SK-N-MC (cell line): Measurements from ENCODE around the gene UBTFL1.

Experiments
- DNase-seq: peaks from one replicate; pipeline ENCODE4 v3.0.0-alpha.2; 2011; ENCODE audit warnings: low read depth, low spot score
- H3K27ac ChIP-seq: fragments of 200-600 bp; sonication (generic); 2 replicates; pipeline ENCODE4 v1.5.1; 2016; ENCODE audit warnings: mixed run types
- H3K36me3 ChIP-seq: fragments of 200-600 bp; sonication (generic); 2 replicates; pipeline ENCODE4 v1.6.1; 2017; ENCODE audit warnings: antibody characterized with exemption, low read length, mixed read lengths; ENCODE audit not compliant: insufficient read depth
- H3K4me3 ChIP-seq: fragments of 200-600 bp; sonication (generic); 2 replicates; pipeline ENCODE4 v1.5.1; 2016
- H3K9ac ChIP-seq: fragments of 200-600 bp; sonication (generic); 2 replicates; pipeline ENCODE4 v1.8.0; 2017; ENCODE audit warnings: mixed run types, mixed read lengths; ENCODE audit not compliant: insufficient read length
- H3K9me3 ChIP-seq: fragments of 200-600 bp; sonication (generic); 2 replicates; pipeline ENCODE4 v1.6.1; 2017; ENCODE audit warnings: low read depth, mild to moderate bottlenecking, antibody characterized with exemption, low read length, moderate library complexity, mixed read lengths
- EZH2 ChIP-seq: fragments of 200-600 bp; sonication (generic); IDR thresholded peaks from one replicate; pipeline ENCODE4 v1.6.1; 2017; ENCODE audit warnings: antibody characterized with exemption
- FOXP2 ChIP-seq: optimal IDR thresholded peaks from 2 replicates; pipeline ENCODE3; 2011; ENCODE audit warnings: mild to moderate bottlenecking, moderate library complexity; ENCODE audit not compliant: insufficient read depth; ENCODE audit errors: extremely low read length, control extremely low read depth
- POLR2AphosphoS5 ChIP-seq: IDR thresholded peaks from 2 replicates; pipeline ENCODE4 v1.6.1; 2012; ENCODE audit warnings: mild to moderate bottlenecking, low read depth, low read length, borderline replicate concordance

Gene UBTFL1

DNA sequence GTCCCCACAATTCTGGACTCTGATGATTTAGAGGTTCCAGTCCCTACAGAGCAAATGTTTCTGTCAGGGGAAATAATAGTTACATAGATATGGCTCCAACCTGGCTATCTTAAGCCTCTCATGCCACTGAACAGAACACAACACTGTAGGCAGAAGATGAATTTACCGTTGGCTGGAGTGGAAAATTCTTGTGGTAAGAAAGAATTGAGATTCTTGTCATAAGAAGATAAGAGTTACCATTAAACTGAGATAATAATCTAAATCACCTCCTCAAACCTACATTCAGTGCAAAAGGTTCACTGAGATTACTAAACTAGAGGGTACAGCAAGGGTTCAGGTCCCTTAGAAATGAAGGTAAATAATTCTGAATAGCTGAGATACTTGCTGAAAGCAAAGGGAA lies 38.6 kb downstream of the UBTFL1 start:
- DNase-seq = no peak
- H3K27ac ChIP-seq = no peak overlapping the region
- no peak overlapping the region for H3K4me3 ChIP-seq
- no peaks in the 10 kb centered on the region for H3K9me3 ChIP-seq
- H3K36me3 ChIP-seq = no peaks in the 10 kb centered on the region
- H3K9ac ChIP-seq = no peak overlapping the region
- no peak for TF ChIP-seq POLR2AphosphoS5
- TF ChIP-seq EZH2 = no peak
- no peak for TF ChIP-seq FOXP2

DNA sequence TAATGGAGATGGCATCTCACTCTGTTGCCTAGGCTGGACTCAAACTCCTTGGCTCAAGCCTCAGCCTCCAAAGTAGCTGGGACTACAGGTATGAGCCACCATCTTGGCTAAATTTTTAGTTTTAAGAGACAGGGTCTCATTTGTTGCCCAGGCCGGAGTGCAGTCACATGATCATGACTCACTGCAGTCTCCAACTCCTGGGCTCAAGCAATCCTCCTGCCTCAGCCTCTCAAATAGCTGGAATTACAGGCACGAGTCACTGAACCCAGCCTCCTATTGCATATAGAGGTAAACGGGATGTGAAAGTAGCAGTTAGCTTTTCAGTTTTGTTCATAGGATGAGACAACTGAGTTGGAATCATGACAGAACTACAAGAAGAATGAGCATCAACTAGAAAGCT lies 39.2 kb downstream of the UBTFL1 start:
- no peak overlapping the region for H3K9ac ChIP-seq
- no peaks in the 10 kb centered on the region for H3K36me3 ChIP-seq
- H3K9me3 ChIP-seq = no peaks in the 10 kb centered on the region
- no peak overlapping the region for H3K27ac ChIP-seq
- TF ChIP-seq EZH2 (no peak), FOXP2 (no peak)
- H3K4me3 ChIP-seq = no peak overlapping the region
- DNase-seq = no peak

DNA sequence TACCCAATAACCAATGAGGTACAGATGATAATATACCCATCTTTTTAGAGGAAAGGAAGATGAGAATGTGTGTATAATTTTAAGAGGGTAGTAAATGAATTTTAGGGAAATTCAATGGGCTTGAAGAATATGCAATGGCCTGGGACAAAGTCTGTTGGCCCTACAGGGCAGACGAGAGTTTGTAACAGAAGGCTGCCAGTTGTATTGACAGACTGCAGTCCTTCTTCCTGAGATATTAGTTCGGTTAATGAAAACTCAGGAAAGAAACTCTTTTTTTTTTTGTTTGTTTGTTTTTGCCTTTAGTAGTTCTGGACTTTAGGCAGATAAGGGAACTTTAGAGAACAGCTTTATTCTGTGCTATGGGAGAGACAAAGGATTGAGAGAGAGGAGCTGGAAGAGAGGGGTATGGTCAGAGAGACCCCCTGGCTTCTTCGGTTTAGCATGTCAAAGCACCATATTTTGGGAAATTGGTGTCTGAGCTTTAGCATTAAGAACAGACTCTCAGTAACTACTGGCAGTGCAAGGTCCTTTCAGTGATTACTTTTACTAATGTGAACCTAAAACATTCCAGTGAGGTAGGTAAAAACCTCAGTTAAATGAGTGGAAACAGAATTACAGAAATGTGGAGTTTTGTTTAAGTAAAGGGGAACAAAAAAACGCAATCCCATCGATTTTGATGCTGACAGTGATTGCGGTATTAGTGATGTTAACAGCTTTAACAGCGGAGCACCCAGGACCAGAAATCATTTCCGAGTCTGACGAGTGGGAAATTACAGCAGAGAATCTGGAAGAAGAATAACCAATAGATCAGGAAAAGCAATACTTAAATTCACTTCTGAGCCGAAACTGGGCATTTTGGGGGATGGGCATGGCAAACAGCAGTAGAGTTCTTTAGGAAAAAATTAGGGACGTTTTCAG lies 48.1 kb downstream of the UBTFL1 start:
- TF ChIP-seq EZH2 (no peak), FOXP2 (no peak), POLR2AphosphoS5 (no peak)
- H3K36me3 ChIP-seq = 0 out of 2 replicates have a peak, but pooled peaks cover under 1% of the 10 kb centered on the region
- peak overlapping the region; percentile 54 for H3K27ac ChIP-seq
- H3K9me3 ChIP-seq = no peaks in the 10 kb centered on the region
- no peak for DNase-seq
- peak overlapping the region; percentile 82 for H3K4me3 ChIP-seq
- peak overlapping the region; percentile 81 for H3K9ac ChIP-seq

DNA sequence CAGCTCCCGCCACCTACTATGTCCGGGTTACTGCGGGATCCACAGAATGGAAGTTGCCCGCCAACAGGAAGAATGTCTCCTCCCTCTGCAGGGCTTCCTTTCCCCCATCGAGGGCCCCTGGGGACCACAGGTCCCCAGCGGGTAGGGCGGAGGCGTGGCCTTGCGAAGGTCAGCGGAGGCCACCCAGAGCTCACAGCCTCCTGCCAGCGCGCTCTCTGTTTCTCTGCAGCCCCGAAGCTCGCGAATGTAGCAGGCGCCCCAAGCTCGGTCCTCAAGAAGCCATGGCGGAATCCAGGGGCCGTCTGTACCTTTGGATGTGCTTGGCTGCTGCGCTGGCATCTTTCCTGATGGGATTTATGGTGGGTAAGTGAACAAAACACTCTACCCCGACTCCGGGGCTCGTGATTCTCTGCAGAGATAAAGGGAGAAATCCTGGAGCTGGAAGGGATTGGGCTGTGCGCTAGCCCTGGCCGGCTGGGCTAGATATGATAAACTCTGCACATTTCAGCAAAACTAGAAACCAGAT lies 48.8 kb downstream of the UBTFL1 start, which contains the start of gene NAALAD2:
Gene NAALAD2 (plus strand): TSS at position 186 of the 526 bp plus-strand sequence. CDS start 96 bp downstream, at position 282.
- DNase-seq = no peak
- peak; percentile 72 for TF ChIP-seq POLR2AphosphoS5
- TF ChIP-seq EZH2 = no peak
- no peak for TF ChIP-seq FOXP2
- Histone ChIP-seq H3K36me3 (0 out of 2 replicates have a peak, but pooled peaks cover 6% of the 10 kb centered on the region), H3K27ac (peak within 1 kb of the TSS; percentile 54), H3K9me3 (no peaks in the 10 kb centered on the region), H3K9ac (peak within 1 kb of the TSS; percentile 81), H3K4me3 (peak within 1 kb of the TSS; percentile 82)

DNA sequence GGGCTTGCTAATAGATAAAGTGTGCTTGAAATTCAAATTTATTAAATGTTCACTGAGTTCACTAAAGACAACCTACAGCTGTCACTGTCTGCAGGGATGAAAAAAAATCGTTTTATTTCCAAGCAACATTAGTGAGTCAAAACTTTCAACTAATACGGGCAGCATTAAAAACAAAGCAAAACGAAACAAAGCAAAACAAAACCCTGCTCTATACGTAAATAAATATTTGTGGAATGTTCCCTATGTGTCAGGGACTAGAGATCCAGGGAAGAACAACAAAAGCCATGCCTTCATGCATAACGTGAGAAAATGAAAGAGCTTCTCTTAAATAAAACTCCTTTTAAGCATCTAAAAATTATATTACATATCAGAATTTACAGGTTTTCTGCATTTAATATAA lies 49.3 kb downstream of the UBTFL1 start:
- 0 out of 2 replicates have a peak, but pooled peaks cover 9% of the 10 kb centered on the region for H3K36me3 ChIP-seq
- DNase-seq = no peak
- peak overlapping the region; percentile 82 for H3K4me3 ChIP-seq
- H3K9ac ChIP-seq = peak overlapping the region; percentile 81
- peak overlapping the region; percentile 11; the same call in 1 of the 2 replicates for H3K27ac ChIP-seq
- no peaks in the 10 kb centered on the region for H3K9me3 ChIP-seq
- no peak for TF ChIP-seq EZH2
- no peak for TF ChIP-seq POLR2AphosphoS5
